Activated naive CD4-positive, alpha-beta T cell treated with anti-CD3 and anti-CD28 coated beads, Interleukin-2, amount 10 ng/mL, durations not matched to agents 7 days and 5 days (primary cell): Measurements from ENCODE around the gene CTU2.
A peak's percentile ranks its signal among the peaks of the same experiment; 100 is the strongest.

Experiments
- CTCF ChIA-PET: fragments of 350-600 bp; sonication (Branson Sonifier 250); formaldehyde crosslinking; loops from one replicate; lab custom pipeline; 2021; ENCODE audit warnings: antibody characterized with exemption; lab: Charles Lee
- DNase-seq: peaks from one replicate; pipeline ENCODE4 v3.0.0-alpha.2; 2020
- H3K27ac Mint-ChIP-seq: one replicate; pipeline ENCODE4 v1.8.0; 2021; ENCODE audit warnings: mild to moderate bottlenecking, moderate library complexity, mixed read lengths
- H3K27me3 Mint-ChIP-seq: one replicate; pipeline ENCODE4 v1.8.0; 2021; ENCODE audit warnings: mild to moderate bottlenecking, mixed read lengths
- H3K36me3 Mint-ChIP-seq: one replicate; pipeline ENCODE4 v1.8.0; 2021; ENCODE audit warnings: mixed read lengths
- H3K4me1 Mint-ChIP-seq: one replicate; pipeline ENCODE4 v1.8.0; 2021; ENCODE audit warnings: mixed read lengths
- H3K4me3 Mint-ChIP-seq: one replicate; pipeline ENCODE4 v1.8.0; 2021; ENCODE audit warnings: mild to moderate bottlenecking, moderate library complexity, mixed read lengths
- H3K9me3 Mint-ChIP-seq: one replicate; pipeline ENCODE4 v1.8.0; 2021; ENCODE audit warnings: mixed read lengths

CTU2 gene

DNA sequence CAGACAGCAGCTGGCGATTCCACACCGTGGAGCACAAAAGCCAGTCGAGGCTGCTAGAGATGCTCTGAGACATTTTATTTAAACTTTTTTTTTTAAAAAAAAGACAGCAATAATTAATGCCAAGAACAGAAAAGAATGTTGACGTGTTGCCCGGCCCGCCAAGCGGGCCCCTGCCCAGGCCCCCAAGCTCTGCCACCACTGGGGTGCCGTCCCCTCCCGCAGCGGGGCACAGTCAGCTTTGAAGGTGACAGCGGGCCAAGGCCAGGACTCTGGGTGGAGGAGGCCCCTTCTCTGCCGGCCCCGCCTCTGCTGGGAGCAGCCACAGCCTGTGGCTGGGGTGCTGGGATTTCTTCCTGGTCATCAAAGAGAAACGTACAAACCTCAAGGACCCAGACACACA is 9.9 kb upstream of the CTU2 start:
- CTCF ChIA-PET: no interaction called here
- H3K27ac Mint-ChIP-seq: peak overlapping the region; percentile 76
- no peaks in the 10 kb centered on the region for H3K9me3 Mint-ChIP-seq
- H3K4me1 Mint-ChIP-seq: peaks cover 73% of the 10 kb centered on the region
- H3K36me3 Mint-ChIP-seq: peaks cover 34% of the 10 kb centered on the region
- H3K27me3 Mint-ChIP-seq: no peaks in the 10 kb centered on the region
- no peak overlapping the region for H3K4me3 Mint-ChIP-seq
- DNase-seq: no peak

DNA sequence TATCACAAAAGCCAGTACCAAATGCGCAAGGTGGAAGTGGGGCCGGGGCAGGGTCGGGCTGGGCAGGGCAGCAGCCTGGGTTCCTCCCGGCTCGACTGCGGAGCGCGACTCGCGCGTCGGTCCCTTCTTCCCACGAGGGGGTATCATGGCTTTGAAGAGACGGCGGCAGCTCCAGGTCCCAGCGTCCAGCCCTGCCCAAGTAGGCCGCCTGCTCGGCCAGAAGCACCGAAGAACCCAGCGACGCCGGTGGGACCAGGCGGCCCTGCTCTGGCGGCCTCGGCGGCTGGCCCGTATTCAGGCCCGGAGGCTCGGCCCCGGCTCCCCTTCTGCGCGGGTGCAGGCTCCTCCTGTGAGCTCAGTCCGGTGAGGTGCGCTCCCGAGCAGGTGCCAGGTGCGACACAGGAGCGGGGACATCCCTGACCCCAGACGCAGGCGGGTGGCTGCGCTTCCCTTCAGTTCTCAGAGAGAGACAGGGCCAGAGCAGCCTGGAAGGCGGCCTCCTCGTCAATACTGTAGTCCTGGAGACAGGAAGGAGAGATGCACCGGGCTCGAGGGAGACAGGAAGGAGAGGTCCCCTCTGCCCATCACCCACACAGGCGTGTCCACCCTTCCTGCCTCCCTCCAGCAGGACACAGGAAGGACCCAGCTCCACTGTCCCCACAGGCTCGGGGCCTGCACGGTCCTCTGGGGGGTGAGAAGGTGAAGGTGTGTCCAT is 9.0 kb upstream of the CTU2 start:
- H3K4me1 Mint-ChIP-seq: peaks cover 64% of the 10 kb centered on the region
- no peaks in the 10 kb centered on the region for H3K27me3 Mint-ChIP-seq
- H3K4me3 Mint-ChIP-seq: no peak overlapping the region
- H3K27ac Mint-ChIP-seq: peak overlapping the region; percentile 76
- peaks cover 43% of the 10 kb centered on the region for H3K36me3 Mint-ChIP-seq
- DNase-seq: no peak
- no peaks in the 10 kb centered on the region for H3K9me3 Mint-ChIP-seq
- CTCF ChIA-PET: no interaction called here

GRCh38 chr16:88697831-88698615 is 8.3 kb upstream of the CTU2 start:
- no peak overlapping the region for H3K4me3 Mint-ChIP-seq
- peak overlapping the region; percentile 71 for H3K27ac Mint-ChIP-seq
- H3K36me3 Mint-ChIP-seq: peaks cover 50% of the 10 kb centered on the region
- peak; percentile 55 for DNase-seq
- no peaks in the 10 kb centered on the region for H3K27me3 Mint-ChIP-seq
- H3K4me1 Mint-ChIP-seq: peaks cover 60% of the 10 kb centered on the region
- no peaks in the 10 kb centered on the region for H3K9me3 Mint-ChIP-seq
- CTCF ChIA-PET: interaction anchor here (0.6 kb wide), 1 partner anchor 520 kb away, joined by 3 read pairs; the partner anchor contains the start of gene ZNF778

DNA sequence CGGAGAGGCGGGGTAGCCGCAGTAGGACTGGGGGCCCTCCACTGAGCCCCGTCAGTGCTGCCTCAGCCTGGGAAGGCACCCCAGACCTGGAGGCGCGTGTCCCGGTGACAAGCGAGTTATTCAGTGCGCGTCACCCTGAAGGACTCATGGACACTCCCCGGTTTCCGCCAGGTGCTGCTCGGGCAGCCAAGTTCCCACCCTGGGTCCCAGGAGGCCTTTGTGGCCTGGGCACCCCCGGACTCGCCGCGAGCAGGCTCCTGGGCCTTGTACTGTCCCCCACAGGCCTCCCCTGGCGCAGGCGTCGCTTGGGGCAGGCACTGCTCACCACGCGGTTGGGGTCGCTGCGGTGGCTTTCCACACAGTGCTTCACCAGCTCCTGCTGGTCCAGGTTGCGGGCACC is 7.7 kb upstream of the CTU2 start:
- H3K27ac Mint-ChIP-seq: peak overlapping the region; percentile 71
- peaks cover 56% of the 10 kb centered on the region for H3K36me3 Mint-ChIP-seq
- DNase-seq: no peak
- CTCF ChIA-PET: interaction anchor here (0.6 kb wide), 1 partner anchor 519 kb away, joined by 3 read pairs; the partner anchor contains the start of gene ZNF778
- H3K4me1 Mint-ChIP-seq: peaks cover 58% of the 10 kb centered on the region
- H3K27me3 Mint-ChIP-seq: no peaks in the 10 kb centered on the region
- H3K4me3 Mint-ChIP-seq: no peak overlapping the region
- H3K9me3 Mint-ChIP-seq: no peaks in the 10 kb centered on the region

DNA sequence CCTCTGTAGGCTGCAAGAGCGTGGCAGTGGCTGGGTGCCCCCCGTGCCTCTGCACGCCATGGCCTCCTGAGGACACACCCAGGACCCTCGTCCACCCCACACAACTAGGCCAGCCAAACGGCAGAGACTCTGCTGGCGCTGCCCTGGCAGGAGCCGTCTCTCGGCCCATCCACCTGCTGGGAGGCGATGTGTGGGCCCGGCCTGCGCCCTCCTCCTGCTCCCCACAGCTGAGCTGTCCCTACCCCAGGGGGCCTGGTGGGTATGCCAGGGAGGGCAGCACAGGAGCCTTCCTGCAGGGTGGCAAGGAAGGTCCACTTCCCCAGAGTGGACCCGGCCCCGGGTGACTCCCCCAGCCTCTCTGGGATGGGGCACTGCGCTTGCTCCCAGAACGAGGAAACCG is 7.1 kb upstream of the CTU2 start:
- CTCF ChIA-PET: no interaction called here
- H3K27ac Mint-ChIP-seq: no peak overlapping the region
- H3K27me3 Mint-ChIP-seq: no peaks in the 10 kb centered on the region
- H3K4me3 Mint-ChIP-seq: no peak overlapping the region
- H3K4me1 Mint-ChIP-seq: peaks cover 57% of the 10 kb centered on the region
- peaks cover 61% of the 10 kb centered on the region for H3K36me3 Mint-ChIP-seq
- H3K9me3 Mint-ChIP-seq: no peaks in the 10 kb centered on the region
- DNase-seq: no peak

GRCh38 chr16:88700322-88700635 is 6.0 kb upstream of the CTU2 start:
- CTCF ChIA-PET: interaction anchor here (0.8 to 2.6 kb wide), 3 partner anchors 15 to 129 kb away, joined by 3 to 7 read pairs (median 5); no protein-coding TSS in a partner anchor
- Mint-ChIP-seq H3K4me3 (peak overlapping the region; percentile 94), H3K9me3 (no peaks in the 10 kb centered on the region), H3K36me3 (peaks cover 65% of the 10 kb centered on the region), H3K27me3 (no peaks in the 10 kb centered on the region), H3K4me1 (peaks cover 58% of the 10 kb centered on the region), H3K27ac (peak overlapping the region; percentile 99)
- no peak for DNase-seq

- peak overlapping the region; percentile 94 for H3K4me3 Mint-ChIP-seq
- no peaks in the 10 kb centered on the region for H3K27me3 Mint-ChIP-seq
- H3K27ac Mint-ChIP-seq: peak overlapping the region; percentile 99
- peak; percentile 98 for DNase-seq
- peaks cover 58% of the 10 kb centered on the region for H3K4me1 Mint-ChIP-seq
- peaks cover 68% of the 10 kb centered on the region for H3K36me3 Mint-ChIP-seq
- H3K9me3 Mint-ChIP-seq: no peaks in the 10 kb centered on the region
- CTCF ChIA-PET: interaction anchor here (0.8 to 2.6 kb wide), 5 partner anchors 16 to 130 kb away, joined by 3 to 9 read pairs (median 5); no protein-coding TSS in a partner anchor
Measured at GRCh38 chr16:88700636-88701482, 5.4 kb upstream of the CTU2 start.

DNA sequence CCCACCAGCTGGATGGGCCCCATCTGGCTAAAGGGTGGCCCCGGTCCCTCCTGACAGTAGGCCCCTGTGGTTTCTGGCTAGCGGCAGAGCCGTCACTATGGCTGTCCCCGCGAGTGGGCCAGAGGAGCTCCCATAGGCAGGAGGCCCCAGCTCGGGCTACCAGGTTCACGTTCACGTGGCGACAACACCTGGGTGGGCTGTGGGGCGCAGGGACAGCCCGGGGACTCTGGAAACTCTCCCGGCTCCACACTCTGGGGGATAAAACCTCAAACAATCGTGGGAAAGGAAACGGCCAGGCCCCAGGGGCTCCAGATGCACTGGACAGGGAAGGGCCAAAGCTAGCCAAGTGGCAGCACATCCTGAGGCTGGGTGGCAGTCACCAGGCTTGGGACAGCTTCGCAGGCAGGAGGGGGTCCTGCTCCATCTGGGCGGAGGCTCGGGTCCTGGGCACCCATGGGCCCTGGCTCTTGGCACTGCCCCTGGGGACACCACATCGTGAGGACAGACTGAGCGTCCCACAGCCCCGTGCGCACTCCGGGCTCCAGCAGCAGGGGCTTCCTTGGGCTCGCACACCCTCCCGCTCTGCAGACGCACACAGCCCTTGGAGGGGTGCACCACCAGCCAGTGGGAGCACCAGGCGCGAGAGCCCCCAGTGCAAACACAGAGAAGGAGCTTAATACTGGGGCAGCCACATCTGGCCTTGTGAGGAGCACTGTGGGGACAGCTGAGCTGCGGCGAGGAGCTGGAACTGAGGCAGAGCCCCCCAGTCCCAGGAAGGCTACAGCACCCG is 4.5 kb upstream of the CTU2 start:
- H3K9me3 Mint-ChIP-seq: no peaks in the 10 kb centered on the region
- peaks cover 54% of the 10 kb centered on the region for H3K4me1 Mint-ChIP-seq
- peak; percentile 41 for DNase-seq
- CTCF ChIA-PET: interaction anchor here (1.4 to 2.6 kb wide), 3 partner anchors 20 to 36 kb away, joined by 4 to 9 read pairs (median 7); no protein-coding TSS in a partner anchor
- H3K27ac Mint-ChIP-seq: peak overlapping the region; percentile 99
- peaks cover 66% of the 10 kb centered on the region for H3K36me3 Mint-ChIP-seq
- peak overlapping the region; percentile 94 for H3K4me3 Mint-ChIP-seq
- no peaks in the 10 kb centered on the region for H3K27me3 Mint-ChIP-seq

DNA sequence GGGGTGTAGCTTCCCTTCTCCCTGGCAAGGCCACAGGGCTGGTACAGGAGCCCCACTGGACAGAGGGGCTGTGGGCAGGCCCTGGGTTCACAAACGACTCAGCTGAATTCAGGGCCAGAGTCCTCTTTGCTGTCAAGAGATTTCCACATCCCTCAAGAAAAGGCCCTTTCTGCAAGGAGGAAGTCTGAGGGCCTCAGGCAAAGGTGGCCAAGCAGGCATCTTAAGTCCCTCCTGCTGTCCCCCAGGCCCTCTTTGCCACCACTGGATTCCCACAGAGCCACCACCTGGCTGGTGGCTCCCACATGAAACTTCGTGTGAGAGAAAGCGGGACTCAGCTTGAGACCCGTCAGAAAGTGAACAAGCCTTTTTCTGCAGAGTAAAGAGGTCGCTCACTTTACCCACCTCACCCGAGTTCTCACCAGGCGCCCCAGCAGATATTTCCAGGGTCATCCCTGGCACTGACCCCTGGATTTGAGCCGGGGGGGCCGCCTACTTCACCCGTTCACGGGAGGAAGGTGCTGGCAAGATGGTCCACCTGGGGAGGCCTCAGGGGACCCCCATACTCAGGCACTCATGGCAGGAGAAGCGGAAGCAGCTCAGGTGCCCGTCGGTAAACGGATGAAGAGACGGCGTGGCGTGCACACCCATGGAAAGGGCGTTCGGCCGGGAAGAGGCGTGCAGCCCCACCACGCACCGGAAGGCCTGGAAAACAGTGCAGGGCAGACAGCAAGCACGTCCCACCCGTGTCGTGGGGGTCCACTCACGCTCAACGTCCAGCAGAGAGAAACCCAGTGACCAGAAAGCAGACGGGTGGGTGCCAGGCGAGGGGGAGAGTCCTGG is 3.7 kb upstream of the CTU2 start:
- peak; percentile 39 for DNase-seq
- Mint-ChIP-seq H3K4me1 (peaks cover 57% of the 10 kb centered on the region), H3K36me3 (peaks cover 61% of the 10 kb centered on the region), H3K9me3 (no peaks in the 10 kb centered on the region), H3K27ac (peak overlapping the region; percentile 99), H3K27me3 (no peaks in the 10 kb centered on the region), H3K4me3 (peak overlapping the region; percentile 94)
- CTCF ChIA-PET: interaction anchor here (1.4 to 3.1 kb wide), 4 partner anchors 21 to 35 kb away, joined by 4 to 9 read pairs (median 8); no protein-coding TSS in a partner anchor

DNA sequence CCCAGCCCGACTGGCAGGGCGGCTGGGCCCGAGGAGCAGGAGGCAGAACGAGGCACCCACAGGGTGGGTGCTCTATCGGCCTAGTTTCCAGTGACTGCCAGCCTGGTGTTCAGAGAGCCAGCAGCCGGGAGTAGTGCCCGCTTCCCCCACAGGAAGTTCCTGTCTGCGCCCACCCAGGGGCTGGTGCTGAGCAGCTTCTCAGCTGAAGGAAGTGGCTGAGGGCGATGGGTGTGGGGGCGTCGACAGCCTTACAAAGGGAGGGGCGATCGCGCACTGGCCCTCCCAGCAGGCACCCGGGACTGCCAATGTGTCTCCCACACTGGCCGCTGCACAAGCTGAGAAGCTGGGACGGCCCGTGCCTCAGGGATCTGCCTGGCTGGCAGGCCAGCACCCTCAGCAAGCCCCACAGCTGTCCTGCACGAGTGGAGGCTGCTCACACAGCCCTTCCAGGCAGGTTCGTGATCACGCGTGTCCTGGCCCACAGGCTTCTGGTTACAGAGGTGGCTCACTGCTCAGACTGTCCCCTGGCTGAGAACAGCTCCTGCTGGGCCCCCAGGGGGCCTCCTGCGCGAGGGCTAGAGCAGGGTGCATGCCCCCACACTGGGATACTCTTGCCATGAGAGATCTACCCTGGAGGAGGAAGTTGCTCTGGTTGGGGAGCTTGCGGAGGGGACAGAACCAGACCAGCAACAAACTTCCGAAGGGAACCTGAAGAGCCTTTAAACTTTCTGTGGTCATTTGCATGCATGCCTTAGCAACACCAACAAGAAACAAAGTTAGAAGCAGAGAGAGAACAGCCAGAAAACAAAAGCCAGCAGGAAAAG is 2.6 kb upstream of the CTU2 start:
- H3K4me3 Mint-ChIP-seq: peak overlapping the region; percentile 94
- peaks cover 52% of the 10 kb centered on the region for H3K36me3 Mint-ChIP-seq
- DNase-seq: peak; percentile 86

GRCh38 chr16:88705076-88705684 is 1.1 kb upstream of the CTU2 start:
- H3K4me3 Mint-ChIP-seq: peak overlapping the region; percentile 94
- H3K36me3 Mint-ChIP-seq: peaks cover 44% of the 10 kb centered on the region
- no peaks in the 10 kb centered on the region for H3K27me3 Mint-ChIP-seq
- peak overlapping the region; percentile 99 for H3K27ac Mint-ChIP-seq
- no peaks in the 10 kb centered on the region for H3K9me3 Mint-ChIP-seq
- CTCF ChIA-PET: interaction anchor here (0.9 to 3.1 kb wide), 5 partner anchors 20 to 42 kb away, joined by 3 to 8 read pairs (median 4); partner anchors contain the start of gene MVD
- peak; percentile 54 for DNase-seq
- peaks cover 43% of the 10 kb centered on the region for H3K4me1 Mint-ChIP-seq

More for the DNA sequence above, 2.6 kb upstream of the CTU2 start:
- CTCF ChIA-PET: interaction anchor here (1.1 to 3.1 kb wide), 4 partner anchors 22 to 39 kb away, joined by 3 to 9 read pairs (median 6); no protein-coding TSS in a partner anchor
- Mint-ChIP-seq H3K9me3 (no peaks in the 10 kb centered on the region), H3K27me3 (no peaks in the 10 kb centered on the region), H3K4me1 (peaks cover 52% of the 10 kb centered on the region), H3K27ac (peak overlapping the region; percentile 99)
